HUDEP-2 (cell line): ENCODE data around the gene MTG2.

Experiments used
- DNase-seq, 76 experiments: peaks; one replicate each; lab custom pipeline; 2025; ENCODE audit not compliant: unreplicated experiment in 76 of 76; lab: John Stamatoyannopoulos, UW

The MTG2 gene

DNA sequence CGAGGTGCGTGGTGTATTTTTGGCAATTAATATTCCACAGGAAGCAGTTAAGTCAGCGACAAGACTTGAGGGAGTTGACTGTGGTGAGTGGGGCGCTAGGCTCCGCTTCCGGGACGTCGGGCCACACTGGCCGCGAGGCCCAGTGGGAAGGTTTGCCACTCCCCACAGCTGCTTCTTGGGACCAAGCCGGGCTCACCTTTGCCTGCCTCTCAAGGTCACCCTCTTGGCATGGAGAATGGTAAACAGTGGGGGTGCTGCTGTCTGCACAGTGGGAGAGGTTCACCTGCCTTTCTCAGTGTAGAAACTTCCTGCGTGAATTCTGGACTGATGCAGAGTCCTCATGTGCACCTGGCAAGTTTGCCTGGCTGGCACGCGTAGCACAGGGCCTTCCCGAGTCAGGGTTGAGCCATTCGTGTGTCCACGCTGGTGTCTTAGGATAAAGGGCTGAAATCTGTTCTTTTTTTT is 61.8 kb downstream of the MTG2 start:
- DNase-seq: no peak

DNA sequence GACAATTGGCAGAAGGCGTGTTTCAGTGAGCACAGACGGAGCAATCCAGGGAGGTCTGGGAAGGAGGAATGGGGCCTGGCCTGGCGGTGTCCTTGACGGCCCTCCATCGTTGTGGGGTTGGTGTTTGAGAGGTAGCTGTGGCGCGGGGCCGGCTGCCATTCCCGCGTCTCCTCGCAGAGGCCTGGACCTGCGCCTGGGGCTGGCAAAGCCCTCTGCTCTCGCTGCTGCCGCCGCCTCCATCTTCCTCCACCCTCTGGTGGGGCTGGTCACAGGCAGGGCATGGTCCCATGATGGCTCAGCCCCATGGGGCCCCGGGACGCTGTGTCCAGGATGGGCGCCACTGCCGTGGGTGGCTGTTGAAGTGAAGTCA is 63.1 kb downstream of the MTG2 start:
- DNase-seq: no peak

DNA sequence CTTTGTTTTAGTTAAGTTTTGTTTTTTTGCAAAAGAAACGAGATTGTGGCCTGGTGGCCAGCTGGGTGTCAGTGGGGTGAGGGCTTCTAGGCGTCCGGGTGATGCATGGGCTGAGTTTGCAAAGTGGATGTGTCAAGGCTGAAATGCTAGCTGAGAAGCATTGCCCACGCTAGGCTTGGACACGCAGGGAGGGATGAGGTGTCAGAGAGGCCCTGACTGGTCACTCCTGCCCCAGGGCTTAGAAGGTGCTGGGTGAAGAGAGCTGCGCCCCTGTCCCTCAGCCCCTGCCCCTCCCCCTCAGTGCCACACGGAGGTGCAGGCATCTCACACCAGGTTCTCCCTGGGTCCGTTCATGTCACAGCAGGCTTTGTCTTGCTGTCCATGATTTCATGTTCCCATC is 63.6 kb downstream of the MTG2 start:
- no peak for DNase-seq

DNA sequence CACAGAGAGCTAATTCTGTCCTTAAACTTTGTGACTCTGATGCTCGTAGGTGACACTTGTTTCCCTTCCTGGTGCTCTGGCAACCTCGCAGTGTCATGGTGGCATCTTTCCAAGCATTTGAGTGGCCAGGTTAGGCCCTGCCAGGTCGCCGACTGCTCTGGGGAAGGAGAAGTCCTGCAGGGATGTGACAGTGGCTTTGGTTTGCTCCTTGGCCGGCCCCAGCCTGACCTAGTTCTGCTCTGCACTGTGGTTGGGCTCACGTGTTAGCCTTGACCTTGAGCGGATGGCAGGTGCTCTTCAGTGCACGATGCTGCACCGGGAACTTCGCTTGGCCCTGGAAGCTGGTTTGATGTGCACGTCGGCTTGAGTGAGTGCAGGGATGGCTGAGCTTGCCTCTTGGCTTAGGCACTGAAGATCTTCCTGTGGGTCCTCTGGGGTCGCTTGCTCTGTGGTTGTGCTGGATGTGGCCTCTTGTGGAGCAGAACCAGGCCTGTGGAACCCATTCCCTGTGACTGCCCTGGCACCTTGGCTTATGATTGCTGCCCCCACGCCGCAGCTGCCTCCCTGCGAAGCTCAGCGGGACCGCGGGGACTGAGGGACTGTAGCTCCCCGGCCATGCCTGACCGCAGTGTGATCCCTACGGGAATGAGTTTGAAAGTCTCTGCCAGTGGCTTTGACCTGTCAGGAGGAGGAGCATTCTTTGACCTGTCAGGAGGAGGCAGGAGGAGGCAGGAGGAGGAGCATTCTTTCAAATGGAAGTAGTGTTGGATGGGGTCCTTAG is 64.2 kb downstream of the MTG2 start:
- DNase-seq: no peak

DNA sequence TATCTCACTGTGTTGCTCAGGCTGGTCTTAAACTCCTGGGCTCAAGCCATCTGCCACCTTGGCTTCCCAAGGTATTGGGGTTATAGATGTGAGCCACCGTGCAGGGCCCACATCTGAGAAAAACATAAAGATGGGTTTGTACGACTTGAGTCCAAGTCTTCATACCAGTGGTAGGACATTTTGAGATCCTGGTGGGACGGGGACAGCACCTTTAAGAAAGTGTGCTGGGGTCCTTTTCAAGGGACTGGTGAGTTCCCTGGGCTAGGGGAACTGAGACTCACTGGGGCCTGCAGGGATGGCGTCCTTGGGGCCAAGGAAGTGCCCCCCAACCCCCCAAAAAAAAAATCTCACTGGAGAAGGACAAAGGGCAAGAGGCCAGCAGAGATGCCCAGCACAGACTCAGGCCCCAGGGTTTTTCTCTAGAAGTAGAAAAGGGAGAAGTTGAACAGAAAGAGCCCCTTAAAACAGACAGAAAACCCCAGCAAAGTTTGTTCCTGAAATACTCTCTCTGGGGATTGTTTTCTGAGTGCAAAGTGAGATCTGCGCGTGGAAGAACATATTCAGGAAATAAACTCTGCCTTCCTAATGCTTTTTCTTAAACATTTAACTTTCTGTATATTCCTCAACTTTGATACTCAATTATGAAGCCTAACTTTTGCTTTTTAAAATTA is 66.2 kb downstream of the MTG2 start:
- DNase-seq: no peak

DNA sequence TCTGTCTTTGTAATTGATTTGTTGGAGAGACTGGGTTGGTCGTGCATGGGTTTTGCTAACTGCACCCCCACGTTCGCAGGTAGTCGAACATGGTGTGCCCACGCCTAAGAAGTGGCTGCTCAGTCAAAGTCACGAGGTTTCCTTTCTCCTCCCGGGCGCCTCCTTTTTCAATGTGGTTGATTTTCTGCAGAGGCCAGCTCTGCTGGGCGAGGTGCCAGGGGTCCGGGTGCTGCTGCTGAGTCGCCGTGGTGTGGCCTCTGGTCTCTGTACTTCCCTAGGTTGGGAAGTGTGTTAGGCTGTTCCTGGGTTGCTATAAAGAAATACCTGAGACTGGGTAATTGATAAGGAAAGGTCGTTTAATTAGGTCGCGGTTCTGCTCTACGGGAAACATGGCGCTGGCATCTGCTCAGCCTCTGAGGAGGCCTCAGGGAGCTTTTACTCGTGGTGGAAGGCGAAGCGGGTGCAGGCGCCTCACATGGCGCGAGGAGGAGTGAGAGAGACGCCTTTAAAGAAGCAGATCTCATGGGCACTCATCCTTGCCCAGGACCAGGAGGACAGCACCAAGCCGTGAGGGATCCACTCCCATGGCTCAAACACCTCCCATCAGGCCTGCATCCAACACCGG is 69.6 kb downstream of the MTG2 start:
- DNase-seq: peak in 60 of 76 experiments; percentile 6 to 79 (median 56)
